ENCODE results near the gene SLC2A6. TPM values are rescaled to one million over a fixed set of nuclear protein-coding genes. Genes with fewer than 3 reads are reported as not detected.
"Not testable (repeated sequence)": the region's sequence is repeated elsewhere in the genome, so short reads cannot be mapped to it uniquely, and the experiment has no call there.

Gene SLC2A6
- polyA plus RNA-seq, 1 experiment, result 1.7 TPM

DNA sequence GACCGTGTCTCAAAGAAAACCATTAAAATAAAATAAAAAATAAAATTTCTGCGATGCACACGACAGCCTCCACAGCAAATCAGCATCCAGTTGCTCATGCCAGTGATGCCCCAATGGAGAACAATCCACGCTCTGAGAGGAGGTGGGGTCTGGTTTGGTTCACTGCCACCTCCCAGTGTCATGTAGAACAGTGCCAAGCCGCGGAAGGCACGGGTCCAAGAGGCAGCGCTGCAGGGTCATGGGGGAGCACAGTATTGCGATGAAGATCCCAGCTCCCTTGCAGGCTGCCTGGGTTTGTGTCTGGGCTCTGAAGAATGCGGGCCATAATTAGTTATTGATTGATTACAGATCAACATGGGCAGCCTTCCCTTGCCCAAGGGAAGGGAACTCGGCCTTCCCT lies 25.2 kb downstream of the SLC2A6 start:
- Histone ChIP-seq H3K9me3 (ENCODE audit: control insufficient read depth, insufficient read depth, low read length) (no peaks in the 10 kb centered on the region), H3K27ac (ENCODE audit: low read depth, low read length) (no peak overlapping the region), H3K4me3 (ENCODE audit: low read depth, low read length) (no peak overlapping the region), H3K27me3 (ENCODE audit: control insufficient read depth, insufficient read depth, low read length) (peaks cover 5% of the 10 kb centered on the region)
- TF ChIP-seq, protein P1, sequence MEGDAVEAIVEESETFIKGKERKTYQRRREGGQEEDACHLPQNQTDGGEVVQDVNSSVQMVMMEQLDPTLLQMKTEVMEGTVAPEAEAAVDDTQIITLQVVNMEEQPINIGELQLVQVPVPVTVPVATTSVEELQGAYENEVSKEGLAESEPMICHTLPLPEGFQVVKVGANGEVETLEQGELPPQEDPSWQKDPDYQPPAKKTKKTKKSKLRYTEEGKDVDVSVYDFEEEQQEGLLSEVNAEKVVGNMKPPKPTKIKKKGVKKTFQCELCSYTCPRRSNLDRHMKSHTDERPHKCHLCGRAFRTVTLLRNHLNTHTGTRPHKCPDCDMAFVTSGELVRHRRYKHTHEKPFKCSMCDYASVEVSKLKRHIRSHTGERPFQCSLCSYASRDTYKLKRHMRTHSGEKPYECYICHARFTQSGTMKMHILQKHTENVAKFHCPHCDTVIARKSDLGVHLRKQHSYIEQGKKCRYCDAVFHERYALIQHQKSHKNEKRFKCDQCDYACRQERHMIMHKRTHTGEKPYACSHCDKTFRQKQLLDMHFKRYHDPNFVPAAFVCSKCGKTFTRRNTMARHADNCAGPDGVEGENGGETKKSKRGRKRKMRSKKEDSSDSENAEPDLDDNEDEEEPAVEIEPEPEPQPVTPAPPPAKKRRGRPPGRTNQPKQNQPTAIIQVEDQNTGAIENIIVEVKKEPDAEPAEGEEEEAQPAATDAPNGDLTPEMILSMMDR (IDR thresholded peaks at IDR 0.05; ENCODE audit: low read depth, low read length), result no peak
- ChIA-PET POLR2A (no interaction called here), CTCF (no interaction called here)
- no peak for DNase-seq (ENCODE audit: low read depth, low spot score)

DNA sequence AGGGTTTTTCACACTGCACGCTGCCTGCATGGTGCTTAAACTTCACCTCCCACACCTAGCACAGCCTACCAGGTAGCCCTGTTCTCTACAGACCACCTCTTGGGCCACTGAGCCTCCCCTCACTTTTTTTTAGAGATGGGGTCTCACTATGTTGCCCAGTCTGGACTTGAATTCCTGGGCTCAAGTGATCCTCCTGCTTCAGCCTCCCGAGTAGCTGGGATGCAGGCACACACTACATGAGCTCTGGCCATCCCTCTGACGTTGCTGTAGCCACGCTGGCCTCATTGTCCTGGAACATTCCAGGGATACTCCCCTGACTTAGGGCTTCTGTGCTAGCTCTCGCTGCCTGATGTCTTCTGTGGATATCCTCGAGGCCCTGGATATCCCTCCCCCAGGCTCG lies 26.3 kb downstream of the SLC2A6 start:
- Histone ChIP-seq H3K27me3 (ENCODE audit: control insufficient read depth, insufficient read depth, low read length) (peaks cover 7% of the 10 kb centered on the region), H3K9me3 (ENCODE audit: control insufficient read depth, insufficient read depth, low read length) (no peaks in the 10 kb centered on the region), H3K27ac (ENCODE audit: low read depth, low read length) (no peak overlapping the region), H3K4me3 (ENCODE audit: low read depth, low read length) (no peak overlapping the region)
- CTCF ChIA-PET, result no interaction called here
- DNase-seq (ENCODE audit: low read depth, low spot score), result no peak
- TF ChIP-seq, protein P1 (IDR thresholded peaks at IDR 0.05; ENCODE audit: low read depth, low read length), result no peak
- POLR2A ChIA-PET, result no interaction called here

DNA sequence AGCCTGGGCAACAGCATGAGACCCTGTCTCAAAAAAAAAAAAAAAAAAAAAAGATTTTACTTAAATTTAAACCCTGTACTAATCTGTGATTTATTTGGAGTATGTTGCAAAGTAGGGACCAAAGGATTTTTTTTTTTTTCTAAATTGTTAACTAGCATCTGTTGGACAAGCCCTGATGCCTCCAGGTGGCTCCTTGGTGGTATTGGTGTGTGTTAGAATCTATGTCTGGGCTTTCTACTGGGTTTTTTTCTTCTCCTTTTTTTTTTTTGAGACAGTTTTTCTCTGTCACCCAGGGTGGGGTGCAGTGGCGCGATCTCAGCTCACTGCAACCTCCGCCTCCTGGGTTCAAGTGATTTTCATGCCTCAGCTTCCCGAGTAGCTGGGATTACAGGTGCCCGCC lies 27.0 kb downstream of the SLC2A6 start:
- H3K27me3 ChIP-seq (ENCODE audit: control insufficient read depth, insufficient read depth, low read length); CTCF ChIA-PET; H3K27ac ChIP-seq (ENCODE audit: low read depth, low read length); DNase-seq (ENCODE audit: low read depth, low spot score); POLR2A ChIA-PET; H3K9me3 ChIP-seq (ENCODE audit: control insufficient read depth, insufficient read depth, low read length); H3K4me3 ChIP-seq (ENCODE audit: low read depth, low read length): not testable (repeated sequence)

DNA sequence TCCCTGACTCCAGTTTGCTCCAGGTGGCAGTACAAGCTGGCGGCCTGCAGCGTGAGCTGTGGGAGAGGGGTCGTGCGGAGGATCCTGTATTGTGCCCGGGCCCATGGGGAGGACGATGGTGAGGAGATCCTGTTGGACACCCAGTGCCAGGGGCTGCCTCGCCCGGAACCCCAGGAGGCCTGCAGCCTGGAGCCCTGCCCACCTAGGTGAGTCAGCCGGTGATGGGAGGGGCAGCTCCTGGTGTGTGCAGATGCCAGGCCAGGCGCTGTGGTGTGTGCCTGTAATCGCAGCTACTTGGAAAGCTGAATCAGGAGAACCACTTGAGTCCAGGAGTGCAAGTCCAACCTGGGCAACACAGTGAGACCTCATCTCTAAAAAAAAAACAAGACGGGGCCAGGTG lies 29.1 kb downstream of the SLC2A6 start:
- CTCF ChIA-PET, result no interaction called here
- no peaks in the 10 kb centered on the region for H3K9me3 ChIP-seq (ENCODE audit: control insufficient read depth, insufficient read depth, low read length)
- TF ChIP-seq, protein P1 (IDR thresholded peaks at IDR 0.05; ENCODE audit: low read depth, low read length), result no peak
- no peak overlapping the region for H3K27ac ChIP-seq (ENCODE audit: low read depth, low read length)
- H3K4me3 ChIP-seq (ENCODE audit: low read depth, low read length), result no peak overlapping the region
- no peak for DNase-seq (ENCODE audit: low read depth, low spot score)
- peaks cover 20% of the 10 kb centered on the region for H3K27me3 ChIP-seq (ENCODE audit: control insufficient read depth, insufficient read depth, low read length)
- POLR2A ChIA-PET, result no interaction called here

DNA sequence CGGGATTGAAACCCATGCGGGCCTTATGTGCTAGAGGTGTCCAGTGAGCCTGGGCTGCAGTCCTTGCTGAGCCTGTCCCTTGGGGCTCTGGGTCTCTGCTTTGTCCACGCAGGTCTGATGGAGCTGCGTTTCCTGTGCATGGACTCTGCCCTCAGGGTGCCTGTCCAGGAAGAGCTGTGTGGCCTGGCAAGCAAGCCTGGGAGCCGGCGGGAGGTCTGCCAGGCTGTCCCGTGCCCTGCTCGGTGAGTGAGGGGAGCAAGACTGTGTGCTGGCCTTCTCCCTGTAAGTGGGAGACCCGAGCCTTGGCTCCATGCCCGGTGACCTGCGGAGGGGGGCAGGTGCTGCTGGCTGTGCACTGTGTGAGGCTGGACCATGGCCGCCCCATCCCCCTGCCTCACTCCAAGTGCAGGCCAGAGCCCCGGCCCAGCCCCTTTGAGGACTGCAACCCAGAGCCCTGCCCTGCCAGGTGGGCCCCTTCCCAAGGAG lies 30.4 kb downstream of the SLC2A6 start:
- ChIA-PET CTCF (no interaction called here), POLR2A (no interaction called here)
- TF ChIP-seq, protein P1 (IDR thresholded peaks at IDR 0.05; ENCODE audit: low read depth, low read length), result no peak
- H3K27ac ChIP-seq (ENCODE audit: low read depth, low read length), result no peak overlapping the region
- peaks cover 29% of the 10 kb centered on the region for H3K27me3 ChIP-seq (ENCODE audit: control insufficient read depth, insufficient read depth, low read length)
- DNase-seq (ENCODE audit: low read depth, low spot score), result no peak
- H3K9me3 ChIP-seq (ENCODE audit: control insufficient read depth, insufficient read depth, low read length), result no peaks in the 10 kb centered on the region
- H3K4me3 ChIP-seq (ENCODE audit: low read depth, low read length), result no peak overlapping the region

All from AG04450 (cell line).